HG03060 (cell line): ENCODE data around the gene CCKAR.

Source experiments
- ATAC-seq: cut with Tn5 transposase; IDR thresholded peaks from one replicate; pipeline ENCODE4 v1.9.1; 2021; ENCODE audit warnings: low read depth, moderate number of reproducible peaks; ENCODE audit not compliant: unreplicated experiment

CCKAR gene

DNA sequence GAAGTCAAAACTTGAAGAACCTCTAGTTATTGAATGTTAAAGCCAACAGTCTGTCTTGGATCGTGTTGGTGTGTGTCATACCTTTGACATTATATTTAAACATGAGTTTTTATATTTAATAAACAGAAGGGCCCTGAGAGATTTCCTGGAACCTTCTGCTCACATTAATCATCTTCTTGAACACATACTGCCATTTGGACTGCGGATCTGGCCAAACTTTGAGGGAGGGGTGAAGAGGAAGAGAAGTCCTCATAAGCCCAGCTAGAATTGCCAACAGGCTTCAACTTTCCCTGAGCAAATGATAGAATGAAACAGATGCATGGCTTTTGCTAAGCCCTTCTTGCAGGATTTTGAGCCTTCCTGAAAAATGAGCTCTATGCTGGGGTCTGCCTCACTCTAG lies 27.4 kb downstream of the CCKAR start:
- no peak for ATAC-seq

DNA sequence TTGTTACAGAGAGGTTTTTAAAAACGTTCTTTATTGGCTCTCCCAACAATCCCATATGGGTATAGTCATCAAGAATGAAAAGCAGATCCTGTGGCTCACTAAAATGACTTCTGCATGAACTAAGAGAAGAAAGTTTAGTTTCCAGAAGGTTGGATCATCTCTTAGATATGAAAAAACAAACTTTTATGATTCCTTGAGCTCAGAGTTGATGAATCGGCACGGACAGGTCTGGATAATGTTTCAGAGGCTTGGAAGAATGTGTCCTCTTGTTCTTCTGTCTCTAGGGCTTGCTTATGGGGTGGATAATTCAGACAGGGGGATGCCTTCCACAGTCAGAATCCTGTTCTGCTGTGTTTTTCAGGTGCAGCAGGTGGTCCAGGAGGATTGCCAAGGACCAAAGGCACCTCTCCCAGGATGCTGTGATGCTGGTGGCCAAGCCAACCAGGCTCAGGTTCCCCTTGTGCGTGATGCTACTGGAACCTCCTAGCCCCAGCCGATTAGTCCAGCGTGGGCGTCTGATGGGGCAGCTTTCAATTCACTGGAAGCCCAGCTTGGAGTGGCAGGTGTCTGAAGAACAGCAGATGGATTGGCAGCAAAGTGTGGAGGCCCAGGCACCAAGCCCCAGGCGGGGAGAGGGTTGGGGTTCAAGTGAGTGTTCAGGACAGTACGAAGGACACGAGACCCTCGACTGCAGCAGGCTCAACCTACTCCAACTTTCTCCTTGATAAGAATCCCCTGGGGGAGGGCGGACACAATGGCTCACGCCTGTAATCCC lies 30.3 kb downstream of the CCKAR start:
- no peak for ATAC-seq

DNA sequence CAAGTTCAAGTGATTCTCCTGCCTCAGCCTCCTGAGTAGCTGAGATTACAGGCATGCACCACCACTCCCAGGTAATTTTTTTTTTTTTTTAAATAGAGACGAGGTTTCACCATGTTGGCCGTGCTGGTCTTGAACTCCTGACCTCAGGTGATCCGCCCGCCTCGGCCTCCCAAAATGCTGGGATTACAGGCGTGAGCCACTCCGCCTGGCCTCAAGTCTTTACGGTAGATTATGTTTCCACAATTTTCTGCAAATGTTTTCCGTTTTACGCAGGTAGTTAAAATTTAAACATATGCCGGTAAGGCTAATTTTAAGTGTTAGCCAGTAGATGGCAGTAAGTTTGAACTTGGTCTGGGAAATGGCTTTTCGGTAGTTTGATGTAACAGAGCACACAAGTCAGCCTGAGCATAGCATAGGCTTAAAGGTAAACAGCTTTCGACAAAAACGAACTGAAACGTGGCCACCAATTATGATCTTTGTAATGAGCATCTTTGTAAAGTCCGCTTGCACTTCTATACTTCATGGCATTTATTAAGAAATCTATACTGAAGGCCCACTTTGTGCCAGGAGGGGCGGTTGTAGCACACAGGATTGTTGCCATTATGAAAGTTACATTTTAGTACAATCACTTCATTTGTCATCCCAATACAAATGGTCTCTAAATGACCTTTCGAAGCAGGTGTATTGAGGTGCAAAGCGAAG lies 31.1 kb downstream of the CCKAR start:
- ATAC-seq = no peak

DNA sequence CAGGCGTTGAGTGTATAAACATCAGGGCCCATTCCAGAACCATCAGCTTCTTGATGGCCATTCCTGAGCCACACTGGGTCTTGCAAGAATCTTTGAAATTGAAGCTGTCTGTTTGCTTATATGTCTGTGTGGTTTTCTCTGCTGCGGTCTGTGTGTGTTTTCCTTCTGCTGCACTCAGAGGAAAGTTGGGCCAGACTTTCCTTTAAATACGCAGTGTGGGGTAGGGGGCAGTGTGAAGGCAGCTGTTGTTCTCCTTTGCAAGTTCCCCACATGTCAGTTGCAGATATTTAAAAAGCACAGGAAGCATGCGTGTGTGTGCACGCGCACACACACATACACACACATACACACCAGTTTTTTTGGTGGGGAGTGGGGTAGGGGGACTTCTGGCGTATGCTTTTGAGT lies 32.1 kb downstream of the CCKAR start:
- ATAC-seq = no peak

DNA sequence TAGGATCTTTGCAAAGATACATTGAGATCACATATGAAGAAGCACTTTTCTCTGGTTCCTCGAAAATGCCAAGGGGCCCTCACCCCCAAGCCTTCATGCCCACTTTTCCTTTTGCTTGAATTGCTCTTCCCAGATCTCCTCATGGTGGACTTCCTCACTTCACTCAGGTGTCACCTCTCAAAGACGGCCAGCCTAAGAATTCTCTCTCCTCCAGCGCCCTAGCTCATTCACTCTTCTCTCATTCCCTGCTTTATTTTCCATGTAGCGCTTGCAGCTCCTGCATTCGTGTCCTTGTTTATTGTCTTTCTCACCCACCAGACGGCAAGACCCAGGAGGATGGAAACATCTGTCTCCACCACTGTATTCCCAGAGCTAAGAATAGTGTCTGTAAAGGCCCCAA lies 32.9 kb downstream of the CCKAR start:
- no peak for ATAC-seq

DNA sequence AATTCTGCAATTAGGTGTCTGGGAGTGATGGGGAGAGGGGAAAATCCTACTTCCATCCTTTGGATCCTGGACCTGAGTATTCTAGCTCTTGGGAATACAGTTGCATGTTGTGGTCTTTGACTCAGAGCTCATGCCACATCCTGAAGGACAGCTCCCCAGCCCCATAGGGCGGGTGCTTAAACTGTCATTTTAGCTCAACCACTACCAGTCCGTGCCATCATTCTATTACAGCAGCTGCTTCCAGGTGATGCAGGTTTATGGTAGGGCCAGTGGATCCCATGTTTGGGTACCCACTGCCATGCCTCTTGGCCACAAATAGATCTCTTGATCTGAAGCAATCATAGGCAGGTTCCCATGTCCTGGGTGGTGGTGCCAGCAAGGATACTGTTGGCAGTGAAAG lies 34.7 kb downstream of the CCKAR start:
- no peak for ATAC-seq

DNA sequence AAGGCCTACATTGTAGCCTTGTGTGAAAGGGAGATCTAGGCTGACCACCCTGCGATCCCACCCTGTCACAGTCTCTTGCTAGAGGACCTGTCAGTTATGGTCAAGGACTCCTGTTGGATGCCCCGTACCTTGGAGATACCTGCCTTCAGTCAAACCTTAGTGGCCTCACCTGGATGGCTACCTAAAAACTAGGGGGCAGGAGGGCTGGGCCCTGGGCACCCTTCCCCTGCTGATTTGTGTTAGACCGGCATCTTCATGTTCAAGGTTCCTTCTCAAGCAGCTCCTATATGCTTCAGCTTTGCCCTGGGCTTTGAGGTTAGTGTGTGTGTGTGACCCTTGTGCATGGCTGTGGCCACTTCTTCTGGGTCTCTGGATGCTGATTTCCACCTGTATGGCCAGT lies 35.3 kb downstream of the CCKAR start:
- ATAC-seq = no peak

DNA sequence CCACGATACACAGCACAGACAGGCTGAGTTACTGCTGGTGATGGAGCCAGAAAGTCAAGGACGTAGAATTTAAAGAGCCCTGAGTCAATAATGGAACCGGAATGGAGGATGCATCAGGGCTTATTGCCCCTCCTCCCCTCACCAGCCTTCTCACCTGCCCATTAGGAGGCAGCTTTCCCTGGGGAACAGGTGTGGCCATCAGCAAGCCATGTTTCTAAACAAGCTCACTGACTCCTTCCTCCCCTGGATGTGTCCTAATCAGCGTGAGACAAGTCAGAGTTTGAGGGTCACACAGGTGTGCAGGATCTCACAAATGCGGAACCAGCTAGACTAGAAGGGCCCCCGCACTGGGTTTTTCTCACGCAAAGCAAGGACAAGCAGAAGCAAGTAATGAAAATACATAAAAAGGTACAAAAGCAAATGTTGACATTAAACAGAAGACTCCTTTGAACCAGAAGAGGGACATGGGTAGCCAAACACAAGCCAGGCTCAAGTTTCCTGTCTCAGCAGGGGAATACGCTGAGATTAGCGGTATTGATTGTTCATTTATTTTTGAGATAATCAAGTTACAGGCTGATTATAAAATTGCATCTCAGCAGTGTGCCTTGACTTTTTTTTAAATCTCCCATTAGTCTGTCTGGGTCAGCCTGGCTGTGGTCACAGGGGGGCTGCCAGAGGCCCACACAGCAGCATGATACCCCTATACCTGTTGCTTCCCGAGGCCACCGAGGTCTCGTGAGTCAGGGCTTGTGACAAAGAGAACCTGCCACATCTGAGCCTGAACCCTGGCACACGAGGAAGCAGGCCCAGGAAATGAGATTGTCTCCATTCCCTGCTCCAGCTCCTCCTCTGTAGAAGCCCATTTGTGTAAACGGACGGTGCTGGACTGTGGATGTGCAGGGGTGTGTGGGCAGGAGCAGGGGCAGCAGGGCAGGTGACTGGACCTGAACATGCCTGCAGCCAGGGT lies 37.4 kb downstream of the CCKAR start:
- no peak for ATAC-seq

DNA sequence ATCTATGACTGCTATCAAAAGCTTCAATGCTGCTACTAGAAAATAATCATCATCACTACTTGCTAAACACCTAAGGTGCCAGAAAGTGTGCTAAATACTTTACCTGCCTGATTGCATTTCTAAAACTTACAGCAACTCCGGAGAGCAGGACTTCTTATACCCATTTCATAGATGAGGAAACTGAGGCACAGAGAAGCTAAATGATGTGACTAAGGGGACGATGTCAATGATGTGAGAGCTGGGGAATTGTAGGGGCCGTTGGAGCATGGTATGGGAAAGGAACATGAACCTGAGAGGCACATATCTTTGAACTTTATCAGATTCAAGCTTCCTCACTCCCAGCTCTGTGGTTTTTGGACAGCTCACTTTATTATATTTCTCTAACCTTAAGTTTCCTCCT lies 38.7 kb downstream of the CCKAR start:
- ATAC-seq = no peak

DNA sequence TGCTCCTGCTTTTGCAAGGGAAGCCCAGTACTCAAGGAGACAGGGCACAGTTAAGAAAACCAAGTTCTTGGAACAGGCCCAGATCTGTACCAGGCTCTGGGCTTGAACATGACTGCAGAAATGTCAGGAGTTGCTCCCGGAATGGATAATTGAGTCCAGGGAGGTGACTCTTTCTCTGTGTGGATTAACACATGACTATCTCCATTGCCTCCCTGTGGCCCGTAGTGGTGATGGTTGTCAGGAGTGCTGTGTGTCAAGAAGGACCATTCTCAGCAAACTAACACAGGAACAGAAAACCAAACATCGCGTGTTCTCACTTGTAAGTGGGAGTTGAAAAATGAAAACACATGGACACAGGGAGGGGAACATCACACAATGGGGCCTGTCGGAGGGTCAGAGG lies 39.9 kb downstream of the CCKAR start:
- no peak for ATAC-seq

DNA sequence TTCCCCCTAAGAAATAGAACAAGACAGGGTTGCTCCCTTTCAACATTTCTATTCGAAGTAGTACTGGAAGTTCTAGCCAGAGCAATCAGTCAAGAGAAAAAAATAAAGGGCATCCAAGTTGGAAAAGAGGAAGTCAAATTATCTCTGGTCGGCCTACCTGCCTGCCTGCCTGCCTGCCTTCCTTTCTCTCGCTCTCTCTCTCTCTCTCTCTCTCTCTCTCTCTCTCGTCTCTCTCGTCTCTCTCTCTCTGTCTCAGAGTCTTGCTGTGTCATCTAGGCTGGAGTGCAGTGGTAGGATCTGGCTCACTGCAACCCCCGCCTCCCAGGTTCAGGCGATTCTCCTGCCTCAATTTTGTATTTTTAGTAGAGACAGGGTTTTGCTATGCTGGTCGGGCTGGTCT lies 42.9 kb downstream of the CCKAR start:
- ATAC-seq = no peak

DNA sequence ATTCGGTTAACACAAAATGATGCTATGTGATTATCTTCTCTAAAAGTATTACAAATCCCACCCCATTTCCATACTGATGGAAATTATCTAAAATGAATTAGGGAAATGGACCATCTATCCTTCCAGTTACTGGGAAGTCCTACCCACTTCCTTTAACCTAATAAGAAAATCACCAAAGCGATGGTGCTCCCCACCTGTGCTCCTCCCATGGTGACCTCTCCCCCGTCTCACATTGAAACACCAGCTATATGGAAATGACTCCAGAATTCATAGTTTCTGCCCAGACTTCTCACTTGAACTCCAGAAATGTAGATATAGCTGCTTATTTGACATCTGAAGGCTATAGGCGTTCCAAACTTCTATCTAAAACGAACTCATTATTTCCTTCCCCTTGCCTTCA lies 48.5 kb downstream of the CCKAR start:
- no peak for ATAC-seq

DNA sequence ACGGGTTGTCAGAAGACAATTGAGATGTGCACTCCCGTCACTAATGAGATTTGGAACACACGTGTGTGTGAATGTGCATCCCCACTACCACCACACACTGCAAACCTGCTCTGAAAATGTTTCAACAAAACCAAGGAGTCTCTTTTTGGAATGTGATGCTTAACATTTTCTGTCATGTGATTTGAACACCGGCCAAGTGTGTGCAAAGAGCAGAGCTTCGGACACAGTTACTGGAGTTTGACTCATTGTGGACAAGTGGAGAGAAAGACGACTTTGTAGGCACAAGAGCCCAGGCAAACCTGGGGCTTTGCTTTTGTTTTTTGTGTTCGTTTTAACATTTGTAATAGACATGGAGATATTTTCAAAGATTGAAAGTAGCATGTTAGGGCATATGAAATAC lies 49.2 kb downstream of the CCKAR start:
- no peak for ATAC-seq

DNA sequence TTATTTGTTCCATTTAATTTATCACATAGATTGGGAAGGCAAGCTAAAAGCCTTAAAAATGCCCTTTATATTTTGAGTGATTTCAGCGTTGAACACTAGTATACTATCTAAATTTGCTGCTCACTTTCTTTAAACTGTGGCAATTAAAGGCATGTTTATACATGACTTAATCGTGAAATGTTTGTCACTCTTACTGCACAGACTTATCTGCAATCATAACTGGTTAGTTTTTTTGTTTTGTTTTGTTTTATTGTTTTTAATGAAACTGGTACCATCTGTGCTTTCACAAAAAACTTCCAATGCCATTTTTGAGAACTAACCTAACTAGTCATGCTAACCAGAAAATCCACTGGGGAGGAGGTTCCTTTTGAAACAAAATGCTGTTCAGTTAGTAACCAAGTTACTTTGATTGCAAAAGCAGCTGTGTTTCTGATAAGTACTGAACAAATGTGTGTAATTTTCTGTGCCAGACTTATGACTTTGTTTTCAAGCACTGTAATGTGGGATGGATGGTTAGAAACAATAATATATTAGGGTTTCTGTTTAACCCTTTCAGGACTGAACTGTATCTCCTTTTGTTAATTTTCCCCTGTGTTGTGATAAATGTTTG lies 56.1 kb downstream of the CCKAR start:
- no peak for ATAC-seq

DNA sequence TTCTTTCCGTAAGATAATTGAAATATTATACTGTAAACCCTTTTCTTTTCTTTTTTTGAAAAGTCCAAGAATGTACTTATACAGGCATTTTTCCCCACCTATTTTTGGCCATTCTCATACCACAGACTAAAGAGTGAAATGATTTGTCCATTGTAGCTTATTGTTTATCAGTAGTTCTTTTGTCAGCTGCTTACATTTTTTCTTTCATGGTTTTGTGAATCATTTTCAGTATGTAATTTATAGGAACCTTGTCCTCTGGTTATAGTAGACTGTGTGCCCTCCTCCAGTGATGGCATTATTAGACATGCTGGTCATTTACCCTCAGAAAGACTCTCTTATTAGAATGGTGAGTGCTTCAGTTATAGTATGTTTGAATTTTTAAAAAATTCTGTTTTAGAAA lies 56.7 kb downstream of the CCKAR start:
- ATAC-seq = no peak

DNA sequence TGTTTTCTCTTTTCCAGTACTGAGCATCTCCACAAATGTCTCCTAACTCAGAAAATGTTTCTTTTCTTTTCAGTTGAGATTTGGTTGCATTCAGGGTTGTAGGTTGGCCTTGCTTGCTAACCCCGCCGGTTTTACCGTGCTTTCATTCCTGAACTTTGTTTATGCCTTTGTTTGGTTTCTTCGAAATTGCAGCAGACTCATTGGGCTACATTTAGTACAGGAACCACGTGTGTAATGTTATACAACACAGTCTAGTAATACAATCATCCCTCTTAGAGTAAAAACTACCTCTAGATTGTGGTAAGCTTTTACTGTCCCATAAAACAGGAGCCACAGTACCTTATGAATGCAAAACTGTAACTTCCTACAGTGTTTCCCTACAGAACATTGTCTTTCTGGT lies 57.9 kb downstream of the CCKAR start:
- no peak for ATAC-seq

DNA sequence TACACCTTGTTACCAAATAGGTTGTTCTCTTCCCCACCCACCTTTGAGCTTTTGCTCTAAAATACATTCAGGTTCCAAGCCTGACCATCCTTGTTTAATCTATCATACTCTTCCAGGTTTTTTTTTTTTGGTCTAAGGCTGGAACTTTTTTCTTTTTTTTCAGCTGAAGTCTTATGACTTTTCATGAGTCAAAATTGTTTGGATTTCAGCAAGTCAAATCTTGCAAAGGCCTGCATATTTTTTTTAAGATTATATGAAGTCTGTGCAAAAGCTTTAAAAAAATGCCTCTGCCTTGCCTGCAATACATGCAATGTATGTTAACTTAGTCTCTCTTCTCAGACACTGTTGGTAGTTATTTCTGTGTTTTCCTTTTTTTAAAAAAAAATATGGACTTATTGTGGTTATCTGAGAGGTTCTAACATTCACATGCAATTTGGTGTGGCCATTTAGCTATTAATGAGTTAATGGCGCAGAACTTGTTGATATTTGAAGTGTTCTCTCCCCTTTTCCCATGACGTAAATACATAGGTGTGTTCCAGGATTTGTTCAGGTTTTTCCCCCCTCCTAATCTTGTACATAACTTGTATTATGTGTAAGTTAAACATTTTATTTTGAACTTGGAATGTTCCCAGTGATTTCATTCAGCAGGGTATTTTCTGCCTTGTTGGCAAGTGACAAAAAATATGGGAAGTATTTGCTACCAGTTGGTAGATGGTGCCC lies 58.7 kb downstream of the CCKAR start:
- ATAC-seq = no peak
